Common myeloid progenitor, CD34-positive (primary cell): ENCODE data around the gene SLC25A22.

Experiments
- CTCF ChIA-PET: fragments of 350-600 bp; sonication (Branson Sonifier 250); formaldehyde crosslinking; loops from one replicate; lab custom pipeline; 2021; ENCODE audit warnings: antibody characterized with exemption; lab: Charles Lee
- POLR2A ChIA-PET: fragments of 350-600 bp; sonication (Branson Sonifier 250); formaldehyde crosslinking; loops from one replicate; lab custom pipeline; 2021; ENCODE audit warnings: antibody characterized with exemption; lab: Charles Lee
- DNase-seq, 3 donors: peaks; one replicate each; pipeline versions ENCODE4 v3.0.0 to v3.0.0-alpha.2; 2013
- H3K27ac ChIP-seq, 2 experiments: 1 replicate in 1 of 2; 2 replicates in 1 of 2; pipeline ENCODE4 v1.7.0; 2013; ENCODE audit warnings: inconsistent platforms in 2 of 2, low read length in 2 of 2, mild to moderate bottlenecking in 2 of 2, low read depth in 1 of 2, moderate library complexity in 1 of 2; ENCODE audit not compliant: severe bottlenecking in 2 of 2, insufficient read depth in 1 of 2, poor library complexity in 1 of 2
- H3K27me3 ChIP-seq, 5 experiments: replicated peaks in 2 of 5; 1 replicate in 3 of 5; 2 replicates in 2 of 5; pipeline versions ENCODE4 v1.6.1 to v1.7.0; 2013; ENCODE audit warnings: low read length in 4 of 5, mild to moderate bottlenecking in 2 of 5, moderate library complexity in 2 of 5, inconsistent platforms in 1 of 5; ENCODE audit not compliant: insufficient read depth in 5 of 5, control insufficient read depth in 4 of 5
- H3K36me3 ChIP-seq, 4 experiments: 1 replicate in 2 of 4; 2 replicates in 2 of 4; pipeline versions ENCODE4 v1.6.1 to v1.7.0; 2013; ENCODE audit warnings: low read length in 3 of 4, control low read depth in 1 of 4, mild to moderate bottlenecking in 1 of 4; ENCODE audit not compliant: control insufficient read depth in 4 of 4, insufficient read depth in 4 of 4
- H3K4me1 ChIP-seq, 4 experiments: 1 replicate in 3 of 4; 2 replicates in 1 of 4; pipeline versions ENCODE4 v1.6.1 to v1.7.1; 2013; ENCODE audit warnings: low read length in 3 of 4, mild to moderate bottlenecking in 3 of 4, control low read depth in 1 of 4, inconsistent platforms in 1 of 4, moderate library complexity in 1 of 4; ENCODE audit not compliant: control insufficient read depth in 4 of 4, insufficient read depth in 4 of 4; ENCODE audit errors: control extremely low read depth in 1 of 4
- H3K4me3 ChIP-seq, 7 experiments: 1 replicate in 4 of 7; 2 replicates in 3 of 7; pipeline versions ENCODE4 v1.5.1 to v1.7.0; 2013; ENCODE audit warnings: mild to moderate bottlenecking in 7 of 7, low read length in 6 of 7, moderate library complexity in 6 of 7, inconsistent platforms in 2 of 7, low read depth in 2 of 7, control low read depth in 1 of 7; ENCODE audit not compliant: insufficient read depth in 4 of 7, control insufficient read depth in 1 of 7; ENCODE audit errors: extremely low read depth in 1 of 7
- H3K9me3 ChIP-seq, 5 experiments: 1 replicate in 4 of 5; 2 replicates in 1 of 5; pipeline versions ENCODE4 v1.6.1 to v1.7.1; 2013; ENCODE audit warnings: low read length in 4 of 5, mild to moderate bottlenecking in 2 of 5, inconsistent platforms in 1 of 5, low read depth in 1 of 5, moderate library complexity in 1 of 5; ENCODE audit not compliant: control insufficient read depth in 4 of 5, insufficient read depth in 2 of 5; ENCODE audit errors: control extremely low read depth in 1 of 5
- WGBS: methylation state at CpG from one replicate; pipeline ENCODE4 v1.1.5; 2013; ENCODE audit not compliant: insufficient coverage; 5-methylcytosine and 5-hydroxymethylcytosine counted together

The SLC25A22 gene

GRCh38 chr11:762421-763072, 35.5 kb downstream of the SLC25A22 start:
- Histone ChIP-seq H3K9me3 (no peaks in the 10 kb centered on the region), H3K4me3 (no peak overlapping the region), H3K27ac (no peak overlapping the region), H3K27me3 (no peaks in the 10 kb centered on the region), H3K4me1 (no peaks in the 10 kb centered on the region), H3K36me3 (peaks cover 12 to 87% (median 63%) of the 10 kb centered on the region in 4 experiments)
- 46% methylated on average over 6 of the region's 10 CpGs for WGBS
- POLR2A ChIA-PET: no interaction called here
- peak; percentile 51 to 79 (median 78) for DNase-seq
- CTCF ChIA-PET: interaction anchor here (0.6 to 9.7 kb wide), 7 partner anchors 7 to 267 kb away, joined by 3 to 103 read pairs (median 10); partner anchors contain the start of gene TALDO1

DNA sequence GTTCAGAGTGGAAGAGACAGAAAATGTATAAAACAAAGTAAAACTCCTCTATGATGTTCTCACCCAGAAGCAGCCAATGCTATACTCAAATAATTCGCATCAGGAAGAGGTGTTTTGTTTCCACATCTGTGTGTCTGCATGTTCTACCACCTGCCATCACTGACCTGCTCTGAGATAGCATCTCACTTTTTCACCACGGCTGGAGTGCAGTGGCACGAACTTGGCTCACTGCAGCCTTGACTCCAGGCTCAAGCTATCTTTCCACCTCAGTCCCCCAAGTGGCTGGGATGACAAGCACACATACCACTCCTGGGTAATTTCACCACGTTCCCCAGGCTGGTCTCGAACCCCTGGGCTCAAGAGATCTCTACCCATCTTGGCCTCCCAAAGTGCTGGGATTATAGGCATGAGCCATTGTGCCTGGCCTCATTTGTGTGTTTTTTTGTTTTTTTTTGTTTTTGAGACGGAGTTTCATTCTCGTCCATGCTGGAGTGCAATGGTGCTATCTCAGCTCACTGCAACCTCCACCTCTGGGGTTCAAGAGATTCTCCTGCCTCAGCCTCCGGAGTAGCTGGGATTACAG, 36.5 kb downstream of the SLC25A22 start:
- no peak for DNase-seq
- CTCF ChIA-PET: interaction anchor here (0.8 to 9.7 kb wide), 8 partner anchors 10 to 99 kb away, joined by 3 to 103 read pairs (median 4); partner anchors contain the start of genes GATD1 and TALDO1
- H3K4me3 ChIP-seq: no peak overlapping the region
- no peaks in the 10 kb centered on the region for H3K9me3 ChIP-seq
- WGBS: 99% methylated on average over 7 of the region's 8 CpGs
- H3K4me1 ChIP-seq: no peaks in the 10 kb centered on the region
- no peak overlapping the region for H3K27ac ChIP-seq
- POLR2A ChIA-PET: no interaction called here
- H3K36me3 ChIP-seq: peaks cover 12 to 87% (median 64%) of the 10 kb centered on the region in 4 experiments
- H3K27me3 ChIP-seq: no peaks in the 10 kb centered on the region

- H3K9me3 ChIP-seq: no peaks in the 10 kb centered on the region
- no peaks in the 10 kb centered on the region for H3K4me1 ChIP-seq
- H3K4me3 ChIP-seq: no peak overlapping the region
- no peak overlapping the region for H3K27ac ChIP-seq
- CTCF ChIA-PET: interaction anchor here (0.7 to 9.7 kb wide), 3 partner anchors 16 to 35 kb away, joined by 3 to 103 read pairs (median 5); no protein-coding TSS in a partner anchor
- no peak for DNase-seq
- POLR2A ChIA-PET: no interaction called here
- H3K36me3 ChIP-seq: peaks cover 12 to 88% (median 71%) of the 10 kb centered on the region in 4 experiments
- no peaks in the 10 kb centered on the region for H3K27me3 ChIP-seq
These were observed 37.8 kb downstream of the SLC25A22 start for GRCh38 chr11:760236-760635.

DNA sequence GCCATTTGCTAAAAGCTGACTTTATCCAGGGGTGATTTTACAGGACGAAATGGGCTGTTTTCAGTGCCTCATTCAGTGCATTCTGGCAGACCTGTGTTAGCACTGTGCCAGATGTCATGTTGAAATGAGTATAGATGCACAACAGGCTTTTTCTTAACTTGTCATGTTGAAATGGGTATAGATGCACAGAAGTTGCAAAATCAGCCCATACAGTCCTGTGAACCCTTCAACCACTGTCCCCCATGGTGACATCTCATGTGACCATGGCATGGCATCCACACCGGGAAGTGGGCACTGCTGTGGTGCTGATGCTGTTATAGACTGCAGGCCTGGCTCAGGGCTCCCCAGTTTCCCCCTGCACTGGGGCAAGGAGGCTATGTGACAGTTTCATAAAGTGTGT, 48.4 kb downstream of the SLC25A22 start:
- ChIA-PET POLR2A (no interaction called here), CTCF (interaction anchor here (0.6 to 9.2 kb wide), 5 partner anchors 9 to 65 kb away, joined by 3 to 133 read pairs (median 6); no protein-coding TSS in a partner anchor)
- Histone ChIP-seq H3K9me3 (no peaks in the 10 kb centered on the region), H3K36me3 (peaks cover 0 to 20% (median 5%) of the 10 kb centered on the region in 4 experiments), H3K27ac (peak overlapping the region; percentile 91 to 99), H3K4me1 (peaks cover 7 to 56% (median 43%) of the 10 kb centered on the region in 4 experiments), H3K27me3 (no peaks in the 10 kb centered on the region), H3K4me3 (peak overlapping the region in 6 of 7 experiments; percentile 44 to 100 (median 94))
- WGBS: 6% methylated on average over 2 of the region's 2 CpGs
- no peak for DNase-seq

DNA sequence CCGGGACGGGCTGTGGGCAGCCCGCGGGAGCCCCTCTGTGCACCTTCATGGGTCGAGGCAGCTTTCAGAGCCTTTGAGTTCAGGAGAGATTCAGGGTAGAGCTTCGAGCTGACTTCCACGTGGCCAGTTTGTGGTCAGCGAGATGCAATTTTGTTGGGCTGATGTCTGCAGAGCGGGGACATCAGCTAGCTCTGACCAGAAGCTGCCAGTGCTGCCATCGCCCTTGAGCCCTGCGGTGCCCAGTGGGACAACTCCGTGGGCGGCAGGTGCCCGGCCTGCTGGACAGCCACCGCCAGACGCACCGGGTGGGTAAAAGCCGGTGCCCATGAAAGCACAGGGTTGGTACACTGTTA, 50.1 kb downstream of the SLC25A22 start:
- H3K4me3 ChIP-seq: peak overlapping the region; percentile 69 to 100 (median 93)
- peak in 1 of 3 donors; percentile 45 for DNase-seq
- ChIA-PET CTCF (interaction anchor here (0.7 to 9.2 kb wide), 8 partner anchors 9 to 110 kb away, joined by 3 to 133 read pairs (median 4); no protein-coding TSS in a partner anchor), POLR2A (interaction anchor here (0.9 to 1.4 kb wide), 3 partner anchors 10 to 21 kb away, joined by 3 to 8 read pairs (median 5); no protein-coding TSS in a partner anchor)
- H3K27me3 ChIP-seq: no peaks in the 10 kb centered on the region
- no peaks in the 10 kb centered on the region for H3K9me3 ChIP-seq
- peaks cover 0 to 20% (median 5%) of the 10 kb centered on the region in 4 experiments for H3K36me3 ChIP-seq
- H3K27ac ChIP-seq: peak overlapping the region; percentile 91 to 99
- H3K4me1 ChIP-seq: peaks cover 7 to 56% (median 43%) of the 10 kb centered on the region in 4 experiments
- WGBS: under 1% methylated on average over 18 of the region's 18 CpGs

- DNase-seq: peak; percentile 86 to 93 (median 92)
- no peaks in the 10 kb centered on the region for H3K27me3 ChIP-seq
- ChIA-PET POLR2A (interaction anchor here (1.4 kb wide), 1 partner anchor 10 kb away, joined by 8 read pairs; no protein-coding TSS in a partner anchor), CTCF (interaction anchor here (0.7 to 9.2 kb wide), 8 partner anchors 8 to 109 kb away, joined by 3 to 133 read pairs (median 4); no protein-coding TSS in a partner anchor)
- 0% methylated on average over 95 of the region's 112 CpGs for WGBS
- H3K9me3 ChIP-seq: no peaks in the 10 kb centered on the region
- H3K27ac ChIP-seq: peak within 1 kb of the TSS; percentile 91 to 99
- H3K4me3 ChIP-seq: peak within 1 kb of the TSS; percentile 69 to 100 (median 93)
- H3K36me3 ChIP-seq: peaks cover 0 to 14% (median 2%) of the 10 kb centered on the region in 4 experiments
- peaks cover 7 to 56% (median 42%) of the 10 kb centered on the region in 4 experiments for H3K4me1 ChIP-seq
These were observed 50.7 kb downstream of the SLC25A22 start, which contains the start of gene TALDO1 for GRCh38 chr11:747158-748006. TSS of gene TALDO1 (plus strand) at chr11:747464. CDS start at chr11:747482, 18 bp downstream.
